ENCODE data around the gene DNAJB13.

DNAJB13 gene

GRCh38 chr11:73963861-73964260 is 13.0 kb downstream of the DNAJB13 start:
- Histone ChIP-seq H3K9me3 (ENCODE audit: control insufficient read depth, insufficient read depth, low read depth, low read length) (no peaks in the 10 kb centered on the region), H3K27ac (ENCODE audit: extremely low read depth, low read depth, low read length) (no peak overlapping the region), H3K36me3 (ENCODE audit: control insufficient read depth in 2 of 2, insufficient read depth in 1 of 2, low read length in 2 of 2) (no peaks in the 10 kb centered on the region), H3K4me3 (ENCODE audit: low read depth, low read length) (no peak overlapping the region), H3K4me1 (ENCODE audit: control insufficient read depth, insufficient read depth, low read length) (no peaks in the 10 kb centered on the region)
- no peak for TF ChIP-seq ZNF140 (tag by site-specific recombination; IDR thresholded peaks at IDR 0.05)
- no peak for TF ChIP-seq ZNF404 (tag by site-specific recombination; IDR thresholded peaks at IDR 0.05)
- TF ChIP-seq PRDM2 (tag by site-specific recombination; IDR thresholded peaks at IDR 0.05; ENCODE audit: borderline replicate concordance), result no peak
- no peak for TF ChIP-seq ZNF26 (tag by site-specific recombination; IDR thresholded peaks at IDR 0.05)
- TF ChIP-seq ZNF76 (tag by site-specific recombination; IDR thresholded peaks at IDR 0.05; ENCODE audit: borderline replicate concordance, low read depth), result no peak
- no peak for TF ChIP-seq ZNF37A (tag by site-specific recombination; IDR thresholded peaks at IDR 0.05)
- TF ChIP-seq ZNF639 (tag by site-specific recombination; IDR thresholded peaks at IDR 0.05), result no peak
- POLR2A ChIA-PET, result interaction anchor here (0.9 kb wide), 1 partner anchor 18 kb away, joined by 3 read pairs; the partner anchor contains the start of gene UCP2
- CTCF ChIA-PET, result interaction anchor here (0.5 to 2.2 kb wide), 33 partner anchors 10 to 608 kb away, joined by 3 to 10 read pairs (median 3); partner anchors contain the start of gene DNAJB13

GRCh38 chr11:73965076-73965763 is 14.4 kb downstream of the DNAJB13 start:
- no peaks in the 10 kb centered on the region for H3K4me1 ChIP-seq (ENCODE audit: control insufficient read depth, insufficient read depth, low read length)
- ChIA-PET POLR2A (no interaction called here), CTCF (interaction anchor here (0.7 to 2.0 kb wide), 7 partner anchors 15 to 480 kb away, joined by 3 to 8 read pairs (median 4); partner anchors contain the start of gene DNAJB13)
- H3K4me3 ChIP-seq (ENCODE audit: low read depth, low read length), result no peak overlapping the region
- H3K9me3 ChIP-seq (ENCODE audit: control insufficient read depth, insufficient read depth, low read depth, low read length), result no peaks in the 10 kb centered on the region
- no peak overlapping the region for H3K27ac ChIP-seq (ENCODE audit: extremely low read depth, low read depth, low read length)
- H3K36me3 ChIP-seq (ENCODE audit: control insufficient read depth in 2 of 2, insufficient read depth in 1 of 2, low read length in 2 of 2), result no peaks in the 10 kb centered on the region
- TF ChIP-seq ZNF664 (tag by site-specific recombination; IDR thresholded peaks at IDR 0.05), result no peak
- no peak for TF ChIP-seq ZNF692 (tag by site-specific recombination; IDR thresholded peaks at IDR 0.05)
- TF ChIP-seq ZNF148 (tag by site-specific recombination; IDR thresholded peaks at IDR 0.05; ENCODE audit: borderline replicate concordance), result no peak
- no peak for TF ChIP-seq BCL6B (tag by site-specific recombination; IDR thresholded peaks at IDR 0.05)
- TF ChIP-seq ZFP41 (tag by site-specific recombination; IDR thresholded peaks at IDR 0.05; ENCODE audit: borderline replicate concordance), result no peak
- no peak for TF ChIP-seq ZNF639 (tag by site-specific recombination; IDR thresholded peaks at IDR 0.05)
- TF ChIP-seq ZNF26 (tag by site-specific recombination; IDR thresholded peaks at IDR 0.05), result no peak
- no peak for TF ChIP-seq ZNF658 (tag by site-specific recombination; IDR thresholded peaks at IDR 0.05)
- TF ChIP-seq ZNF426 (tag by site-specific recombination; IDR thresholded peaks at IDR 0.05), result no peak
- TF ChIP-seq ZNF76 (tag by site-specific recombination; IDR thresholded peaks at IDR 0.05; ENCODE audit: borderline replicate concordance, low read depth), result no peak

Measured in HEK293 (cell line).